KOPT-K1 (cell line): ENCODE results near the gene ARF5.

Source experiments
- H3K27ac ChIP-seq: fragments of 200-600 bp; sonication (generic); 2 replicates; pipeline ENCODE4 v1.5.1; 2016; ENCODE audit warnings: antibody characterized with exemption, mild to moderate bottlenecking, low read depth, low read length; ENCODE audit not compliant: poor library complexity, severe bottlenecking
- H3K36me3 ChIP-seq: fragments of 200-600 bp; sonication (generic); 2 replicates; pipeline ENCODE4 v1.5.1; 2017; ENCODE audit warnings: antibody characterized with exemption, mild to moderate bottlenecking, low read length, moderate library complexity; ENCODE audit not compliant: insufficient read depth
- H3K9me3 ChIP-seq: fragments of 200-600 bp; sonication (generic); 2 replicates; pipeline ENCODE4 v1.5.1; 2017; ENCODE audit warnings: antibody characterized with exemption, low read length, mild to moderate bottlenecking; ENCODE audit not compliant: insufficient read depth, poor library complexity, severe bottlenecking

The ARF5 gene

GRCh38 chr7:127608446-127608845 lies 20.2 kb downstream of the ARF5 start:
- Histone ChIP-seq H3K36me3 (no peaks in the 10 kb centered on the region), H3K9me3 (peaks cover 27% of the 10 kb centered on the region), H3K27ac (no peak overlapping the region)

- Histone ChIP-seq H3K27ac (no peak overlapping the region), H3K9me3 (peaks cover 27% of the 10 kb centered on the region), H3K36me3 (no peaks in the 10 kb centered on the region)
Measured at GRCh38 chr7:127609297-127609696, 21.1 kb downstream of the ARF5 start.

- H3K36me3 ChIP-seq: no peaks in the 10 kb centered on the region
Measured at GRCh38 chr7:127612263-127612662, 24.1 kb downstream of the ARF5 start.

GRCh38 chr7:127616724-127617123 lies 28.5 kb downstream of the ARF5 start:
- Histone ChIP-seq H3K36me3 (no peaks in the 10 kb centered on the region), H3K9me3 (peaks cover 6% of the 10 kb centered on the region)

More at GRCh38 chr7:127612263-127612662, 24.1 kb downstream of the ARF5 start:
- Histone ChIP-seq H3K9me3 (peaks cover 27% of the 10 kb centered on the region), H3K27ac (no peak overlapping the region)

GRCh38 chr7:127618042-127618441 lies 29.8 kb downstream of the ARF5 start, which contains the start of gene PAX4:
PAX4 (minus strand) TSS chr7:127618142; CDS start chr7:127615928, 2,214 bp downstream.
- no peaks in the 10 kb centered on the region for H3K36me3 ChIP-seq
- peaks cover 6% of the 10 kb centered on the region for H3K9me3 ChIP-seq
- H3K27ac ChIP-seq: no peak within 1 kb of the TSS

More at GRCh38 chr7:127616724-127617123, 28.5 kb downstream of the ARF5 start:
- no peak overlapping the region for H3K27ac ChIP-seq

- H3K27ac ChIP-seq: no peak overlapping the region
- no peaks in the 10 kb centered on the region for H3K36me3 ChIP-seq
- peaks cover 6% of the 10 kb centered on the region for H3K9me3 ChIP-seq
Measured at GRCh38 chr7:127618775-127619174, 30.6 kb downstream of the ARF5 start.

- H3K36me3 ChIP-seq: no peaks in the 10 kb centered on the region
Measured at GRCh38 chr7:127619681-127620405, 31.6 kb downstream of the ARF5 start.

GRCh38 chr7:127620406-127621233 lies 32.4 kb downstream of the ARF5 start:
- H3K9me3 ChIP-seq: peaks cover 6% of the 10 kb centered on the region
- no peak overlapping the region for H3K27ac ChIP-seq

More at GRCh38 chr7:127619681-127620405, 31.6 kb downstream of the ARF5 start:
- peaks cover 6% of the 10 kb centered on the region for H3K9me3 ChIP-seq
- H3K27ac ChIP-seq: no peak overlapping the region

GRCh38 chr7:127625331-127625730 lies 37.1 kb downstream of the ARF5 start:
- H3K27ac ChIP-seq: no peak overlapping the region

More at GRCh38 chr7:127620406-127621233, 32.4 kb downstream of the ARF5 start:
- no peaks in the 10 kb centered on the region for H3K36me3 ChIP-seq

GRCh38 chr7:127628445-127628844 lies 40.2 kb downstream of the ARF5 start:
- no peak overlapping the region for H3K27ac ChIP-seq
- peaks cover 5% of the 10 kb centered on the region for H3K9me3 ChIP-seq
- no peaks in the 10 kb centered on the region for H3K36me3 ChIP-seq

More at GRCh38 chr7:127625331-127625730, 37.1 kb downstream of the ARF5 start:
- peaks cover 2% of the 10 kb centered on the region for H3K9me3 ChIP-seq
- H3K36me3 ChIP-seq: no peaks in the 10 kb centered on the region

- no peaks in the 10 kb centered on the region for H3K36me3 ChIP-seq
- H3K27ac ChIP-seq: no peak overlapping the region
- H3K9me3 ChIP-seq: peaks cover 6% of the 10 kb centered on the region
Measured at GRCh38 chr7:127629268-127629854, 41.1 kb downstream of the ARF5 start.

- Histone ChIP-seq H3K27ac (no peak overlapping the region), H3K36me3 (no peaks in the 10 kb centered on the region), H3K9me3 (peaks cover 6% of the 10 kb centered on the region)
Measured at GRCh38 chr7:127632276-127632910, 44.2 kb downstream of the ARF5 start.

GRCh38 chr7:127635659-127636285 lies 47.6 kb downstream of the ARF5 start:
- Histone ChIP-seq H3K36me3 (no peaks in the 10 kb centered on the region), H3K27ac (no peak overlapping the region), H3K9me3 (peaks cover 6% of the 10 kb centered on the region)

GRCh38 chr7:127638197-127638596 lies 50.0 kb downstream of the ARF5 start:
- Histone ChIP-seq H3K27ac (no peak overlapping the region), H3K9me3 (peaks cover 3% of the 10 kb centered on the region), H3K36me3 (no peaks in the 10 kb centered on the region)
